SK-N-SH treated with all-trans-retinoic acid at 6 μM for 48 hours (cell line): ENCODE data around the gene GRK6.

Experiments used
- ARNTL ChIP-seq: fragments of 450-650 bp; formaldehyde crosslinking; IDR thresholded peaks from 2 replicates; pipeline ENCODE4 v1.5.0; 2020; ENCODE audit warnings: low read depth, mild to moderate bottlenecking, moderate library complexity, borderline replicate concordance
- BACH2 ChIP-seq: fragments of 250-450 bp; sonication (Bioruptor Pico); IDR thresholded peaks from 2 replicates; pipeline ENCODE4 v1.9.0; 2021; ENCODE audit warnings: mild to moderate bottlenecking, borderline replicate concordance
- CREB5 ChIP-seq: fragments of 250-450 bp; sonication (Bioruptor Pico); IDR thresholded peaks from 2 replicates; pipeline ENCODE4 v1.5.1; 2020; ENCODE audit warnings: low read depth, mild to moderate bottlenecking, moderate library complexity
- CSDC2 ChIP-seq: fragments of 250-450 bp; sonication (Bioruptor Pico); IDR thresholded peaks from 2 replicates; pipeline ENCODE4 v1.5.0; 2020; ENCODE audit warnings: mild to moderate bottlenecking, moderate library complexity
- ESRRG ChIP-seq: fragments of 250-450 bp; sonication (Bioruptor Pico); IDR thresholded peaks from 2 replicates; pipeline ENCODE4 v1.6.1; 2021; ENCODE audit warnings: mild to moderate bottlenecking
- PPARA ChIP-seq: fragments of 250-450 bp; sonication (Bioruptor Pico); IDR thresholded peaks from 2 replicates; pipeline ENCODE4 v1.5.0; 2020; ENCODE audit warnings: mild to moderate bottlenecking, borderline replicate concordance
- SNAI2 ChIP-seq: fragments of 250-450 bp; sonication (Bioruptor Pico); IDR thresholded peaks from 2 replicates; pipeline ENCODE4 v1.5.0; 2020; ENCODE audit warnings: mild to moderate bottlenecking, moderate library complexity
- TCF4 ChIP-seq: fragments of 250-450 bp; sonication (Bioruptor Pico); IDR thresholded peaks from 2 replicates; pipeline ENCODE4 v1.8.0; 2021; ENCODE audit warnings: mild to moderate bottlenecking, moderate library complexity, borderline replicate concordance
- TSHZ2 ChIP-seq: fragments of 250-450 bp; sonication (Bioruptor Pico); IDR thresholded peaks from 2 replicates; pipeline ENCODE4 v1.5.0; 2020; ENCODE audit warnings: mild to moderate bottlenecking, moderate library complexity
- ZFP30 ChIP-seq: fragments of 450-650 bp; formaldehyde crosslinking; IDR thresholded peaks from 2 replicates; pipeline ENCODE4 v1.5.0; 2022; ENCODE audit warnings: mild to moderate bottlenecking, moderate library complexity

GRCh38 chr5:177442066-177442826 lies 15.8 kb downstream of the GRK6 start:
- TF ChIP-seq ESRRG (CRISPR knock-in tag) (no peak), CSDC2 (CRISPR knock-in tag) (no peak), BACH2 (no peak), PPARA (no peak), SNAI2 (no peak), ZFP30 (CRISPR knock-in tag) (no peak), CREB5 (no peak), ARNTL (CRISPR knock-in tag) (no peak), TCF4 (CRISPR knock-in tag) (no peak), TSHZ2 (CRISPR knock-in tag) (no peak)
